Iris pigment epithelial cell (primary cell): ENCODE results near the gene DACT1.
"Not testable (repeated sequence)": the region's sequence is repeated elsewhere in the genome, so short reads cannot be mapped to it uniquely, and the experiment has no call there.

Experiments
- DNase-seq: peaks from one replicate; pipeline ENCODE4 v3.0.0-alpha.2; 2011; ENCODE audit warnings: low read depth

DACT1 gene

GRCh38 chr14:58637391-58638230 is at the start of gene DACT1:
TSS of gene DACT1 (plus strand) at chr14:58637962. CDS start at chr14:58638203, 241 bp downstream.
- peak; percentile 82 for DNase-seq

GRCh38 chr14:58588321-58588720 is 49.4 kb upstream of the DACT1 start:
- not testable (repeated sequence) for DNase-seq

- DNase-seq = no peak
Measured at GRCh38 chr14:58593977-58594376, 43.8 kb upstream of the DACT1 start.

- DNase-seq = no peak
Measured at GRCh38 chr14:58597041-58597440, 40.7 kb upstream of the DACT1 start.

- no peak for DNase-seq
Measured at GRCh38 chr14:58598028-58598803, 39.5 kb upstream of the DACT1 start.

GRCh38 chr14:58598804-58599525 is 38.8 kb upstream of the DACT1 start:
- DNase-seq = no peak

GRCh38 chr14:58599707-58600106 is 38.1 kb upstream of the DACT1 start:
- no peak for DNase-seq

- DNase-seq = no peak
Measured at GRCh38 chr14:58605465-58605864, 32.3 kb upstream of the DACT1 start.

- no peak for DNase-seq
Measured at GRCh38 chr14:58607131-58607951, 30.4 kb upstream of the DACT1 start.

- peak; percentile 65 for DNase-seq
Measured at GRCh38 chr14:58607952-58608317, 29.8 kb upstream of the DACT1 start.

GRCh38 chr14:58617619-58618018 is 20.1 kb upstream of the DACT1 start:
- DNase-seq = peak; percentile 47

GRCh38 chr14:58620011-58620410 is 17.8 kb upstream of the DACT1 start:
- DNase-seq = no peak

- DNase-seq = no peak
Measured at GRCh38 chr14:58625438-58625837, 12.3 kb upstream of the DACT1 start.

GRCh38 chr14:58626431-58626831 is 11.3 kb upstream of the DACT1 start:
- DNase-seq = peak; percentile 45

GRCh38 chr14:58628406-58628805 is 9.4 kb upstream of the DACT1 start:
- no peak for DNase-seq

GRCh38 chr14:58629281-58629680 is 8.5 kb upstream of the DACT1 start:
- no peak for DNase-seq

GRCh38 chr14:58631732-58632131 is 6.0 kb upstream of the DACT1 start:
- no peak for DNase-seq

- DNase-seq = no peak
Measured at GRCh38 chr14:58633831-58634230, 3.9 kb upstream of the DACT1 start.

- DNase-seq = no peak
Measured at GRCh38 chr14:58634406-58635090, 3.2 kb upstream of the DACT1 start.

- DNase-seq = no peak
Measured at GRCh38 chr14:58635091-58635830, 2.5 kb upstream of the DACT1 start.
